ENCODE measurements around the gene NBPF1. TPM values are rescaled to one million over a fixed set of nuclear protein-coding genes. Genes with fewer than 3 reads are reported as not detected.
"Not testable (repeated sequence)": the region's sequence is repeated elsewhere in the genome, so short reads cannot be mapped to it uniquely, and the experiment has no call there.

NBPF1 gene
- total RNA-seq, 1 experiment from 2014 or later = 63.4 TPM

DNA sequence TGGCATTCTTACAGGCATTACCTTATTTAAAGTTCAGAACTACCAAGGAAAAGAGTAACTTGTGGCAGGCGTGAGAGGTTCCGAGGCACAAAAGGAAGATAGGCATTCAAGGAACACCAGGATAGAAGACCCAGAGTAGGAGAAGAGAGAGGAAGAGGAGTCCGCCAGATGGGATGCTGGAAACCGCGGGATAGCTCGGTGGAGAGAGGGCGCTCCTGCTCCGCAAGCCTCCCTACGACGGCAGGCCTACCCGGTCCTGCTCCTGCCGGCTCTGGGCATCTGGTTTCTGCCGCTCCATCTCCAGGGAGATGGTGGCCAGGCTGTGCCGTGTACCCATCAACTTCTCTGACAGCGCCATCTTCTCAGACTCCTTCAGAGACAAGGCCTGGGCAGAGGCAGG lies 5.4 kb upstream of the NBPF1 start:
- peaks cover 8% of the 10 kb centered on the region for H3K36me3 ChIP-seq
- H3K4me1 ChIP-seq = peaks cover 7% of the 10 kb centered on the region
- no peak overlapping the region for H3K27ac ChIP-seq
- H3K4me3 ChIP-seq = no peak overlapping the region
- peak in 1 of 2 experiments; percentile 26 for DNase-seq
- no peaks in the 10 kb centered on the region for H3K27me3 ChIP-seq
- H3K9me3 ChIP-seq (replicated peaks) = no peaks in the 10 kb centered on the region

DNA sequence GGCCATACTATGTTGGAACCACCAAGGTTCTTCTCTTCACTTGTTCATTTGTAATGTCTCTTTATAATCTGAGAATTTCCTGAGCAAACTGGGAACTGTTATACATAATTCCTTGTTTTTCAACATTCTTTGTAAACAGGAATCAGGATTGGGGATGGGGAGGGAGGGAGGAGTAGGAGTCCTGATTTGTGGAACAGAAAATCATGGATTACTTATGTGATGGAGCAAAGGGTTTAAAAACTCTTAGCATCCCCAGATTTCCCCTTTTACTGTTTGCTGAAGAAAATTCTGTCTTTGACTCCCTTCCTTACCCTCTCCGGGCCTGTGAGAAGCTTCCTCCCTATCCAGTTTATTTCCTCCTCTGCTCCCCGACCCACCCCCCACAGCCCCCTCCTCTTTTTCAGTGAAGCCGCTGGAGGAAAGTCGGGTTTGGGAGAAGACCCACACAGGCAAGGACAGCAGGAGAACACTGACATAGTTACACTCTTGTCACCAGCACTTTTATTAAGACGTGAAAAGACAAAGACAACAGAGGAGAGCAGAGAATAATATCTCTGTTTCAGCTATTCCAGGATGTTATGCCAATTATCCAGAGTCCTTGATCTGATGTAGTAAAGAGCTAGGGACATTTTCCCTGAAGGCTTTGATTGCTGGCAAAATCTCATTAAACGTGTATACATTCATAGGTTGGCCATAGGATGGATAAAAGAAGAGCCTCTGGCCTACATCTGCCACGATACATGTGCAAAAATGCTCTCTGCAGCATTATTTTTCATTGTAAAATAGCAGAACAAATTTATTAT lies 4.6 kb upstream of the NBPF1 start:
- H3K36me3 ChIP-seq = peaks cover 5% of the 10 kb centered on the region
- no peaks in the 10 kb centered on the region for H3K9me3 ChIP-seq (replicated peaks)
- H3K4me1 ChIP-seq = peaks cover 6% of the 10 kb centered on the region
- H3K4me3 ChIP-seq = no peak overlapping the region
- H3K27me3 ChIP-seq = no peaks in the 10 kb centered on the region
- no peak for DNase-seq
- no peak overlapping the region for H3K27ac ChIP-seq

DNA sequence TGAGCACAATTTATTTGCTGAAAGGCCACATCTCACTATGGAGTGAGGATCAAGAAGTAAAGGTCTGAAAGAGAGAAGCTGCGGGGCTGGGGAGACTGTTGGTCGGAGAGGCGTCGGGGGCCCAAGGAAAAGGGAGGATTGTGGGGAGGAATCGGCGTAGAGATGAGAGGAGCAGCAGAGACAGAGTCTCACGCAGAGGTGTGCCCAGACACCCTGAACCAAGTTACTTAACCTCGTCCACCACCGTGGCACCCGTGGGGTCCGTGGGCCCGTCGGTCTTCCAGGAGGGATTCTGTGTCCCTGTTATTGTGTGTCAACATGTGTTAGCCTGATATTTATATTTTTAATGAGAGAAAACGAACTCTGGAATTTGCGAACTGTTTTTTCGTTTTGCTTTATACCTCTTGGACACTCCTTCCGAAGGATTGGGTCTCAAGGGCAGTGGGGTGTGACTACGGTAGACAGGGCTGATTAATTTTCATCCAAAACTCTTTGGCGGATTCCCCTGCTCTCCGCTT lies 3.8 kb upstream of the NBPF1 start:
- Histone ChIP-seq H3K36me3 (no peaks in the 10 kb centered on the region), H3K4me1 (peaks cover 8% of the 10 kb centered on the region), H3K9me3 (replicated peaks) (no peaks in the 10 kb centered on the region), H3K27ac (no peak overlapping the region), H3K4me3 (no peak overlapping the region), H3K27me3 (no peaks in the 10 kb centered on the region)
- peak in 1 of 2 experiments; percentile 10 for DNase-seq

DNA sequence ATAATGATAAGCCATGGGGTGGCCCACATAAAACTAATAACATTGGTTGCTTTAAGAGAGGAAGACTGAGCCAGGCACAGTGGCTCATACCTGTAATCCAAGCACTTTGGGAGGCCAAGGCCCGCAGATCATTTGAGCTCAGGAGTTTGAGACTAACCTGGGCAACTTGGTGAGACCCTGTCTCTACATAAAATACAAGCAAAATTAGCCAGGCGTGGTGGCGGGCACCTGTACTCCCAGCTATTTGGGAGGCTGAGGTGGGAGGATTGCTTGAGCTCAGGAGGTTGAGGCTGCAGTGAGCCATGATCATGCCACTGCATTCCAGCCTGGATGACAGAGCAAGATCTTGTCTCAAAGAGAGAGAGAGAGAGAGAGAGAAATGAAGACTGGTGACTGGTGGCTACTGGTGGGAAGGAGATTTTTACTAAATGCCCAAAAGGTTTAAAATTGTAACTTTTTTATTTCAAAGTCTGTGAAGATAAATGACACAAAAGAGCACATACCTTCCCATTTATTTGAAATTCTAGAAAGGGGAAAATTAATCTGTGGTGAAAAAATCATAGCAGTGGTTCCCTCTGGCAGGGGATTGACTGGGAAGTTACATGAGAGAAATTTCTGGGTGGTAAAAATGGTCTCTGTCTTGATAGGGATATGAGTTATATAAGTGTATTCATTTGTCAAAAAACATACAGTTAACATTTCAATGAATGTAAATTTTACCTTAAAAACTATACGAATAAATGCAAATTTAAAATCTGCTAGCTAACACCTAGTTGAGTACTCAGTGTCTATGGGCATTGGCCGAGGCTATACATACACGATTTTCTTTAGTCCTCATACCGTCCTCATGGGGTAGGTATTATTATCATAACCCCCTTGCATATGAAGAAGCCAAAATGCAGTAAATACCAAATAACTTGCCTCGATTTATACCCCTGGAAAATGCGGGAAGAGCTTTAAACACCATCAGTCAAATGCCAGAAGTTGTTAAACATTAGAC lies 2.2 kb upstream of the NBPF1 start:
- H3K4me1 ChIP-seq = peaks cover 8% of the 10 kb centered on the region
- DNase-seq = peak in 1 of 2 experiments; percentile 9

DNA sequence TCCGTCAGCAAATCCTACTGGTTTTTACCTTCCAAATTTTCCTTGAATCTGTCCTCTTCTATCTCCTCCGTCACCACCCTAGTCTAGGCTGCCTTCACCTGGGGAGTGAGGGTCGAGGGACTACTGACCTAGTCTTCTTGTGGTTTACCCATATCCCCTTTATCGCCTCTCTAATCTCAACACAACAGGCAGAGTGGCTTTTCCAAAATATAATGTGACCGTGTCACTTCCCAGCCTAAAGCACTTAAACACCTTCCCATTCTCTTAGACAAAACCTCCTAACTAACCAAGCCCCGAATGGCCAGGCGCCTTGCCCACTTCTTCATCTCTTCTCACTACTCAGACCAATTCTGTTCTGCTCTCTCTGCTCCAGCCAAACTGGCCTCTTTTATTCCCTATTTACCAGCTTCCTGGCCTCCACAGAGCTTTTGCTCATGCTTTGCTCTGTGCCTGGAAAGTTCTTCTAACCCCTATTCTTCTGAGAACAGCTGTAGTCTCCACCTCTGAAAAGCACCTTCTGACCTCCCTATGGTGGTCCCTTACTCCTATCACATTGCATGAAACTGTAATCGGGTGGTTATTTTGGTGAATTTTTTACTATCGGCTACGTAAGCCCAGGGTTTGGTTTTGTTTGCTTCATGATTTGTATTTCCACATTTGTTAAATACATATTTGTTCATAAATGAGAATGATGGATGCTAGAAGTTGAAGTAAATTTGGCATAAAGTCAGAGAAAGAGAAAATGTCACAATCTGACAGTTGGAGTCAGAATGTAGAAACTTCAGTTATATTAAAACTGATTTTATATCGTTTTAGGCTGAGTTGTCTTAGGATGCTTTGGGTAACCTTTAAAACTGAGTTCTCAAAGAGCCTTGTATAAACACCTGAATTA lies 1.2 kb upstream of the NBPF1 start:
- Histone ChIP-seq H3K36me3 (no peaks in the 10 kb centered on the region), H3K9me3 (replicated peaks) (no peaks in the 10 kb centered on the region), H3K27ac (no peak overlapping the region), H3K27me3 (no peaks in the 10 kb centered on the region), H3K4me1 (peaks cover 8% of the 10 kb centered on the region), H3K4me3 (no peak overlapping the region)
- DNase-seq = peak; percentile 22 to 59

More for the DNA sequence above, 2.2 kb upstream of the NBPF1 start:
- Histone ChIP-seq H3K27ac (no peak overlapping the region), H3K4me3 (no peak overlapping the region), H3K27me3 (no peaks in the 10 kb centered on the region), H3K9me3 (replicated peaks) (no peaks in the 10 kb centered on the region), H3K36me3 (no peaks in the 10 kb centered on the region)

DNA sequence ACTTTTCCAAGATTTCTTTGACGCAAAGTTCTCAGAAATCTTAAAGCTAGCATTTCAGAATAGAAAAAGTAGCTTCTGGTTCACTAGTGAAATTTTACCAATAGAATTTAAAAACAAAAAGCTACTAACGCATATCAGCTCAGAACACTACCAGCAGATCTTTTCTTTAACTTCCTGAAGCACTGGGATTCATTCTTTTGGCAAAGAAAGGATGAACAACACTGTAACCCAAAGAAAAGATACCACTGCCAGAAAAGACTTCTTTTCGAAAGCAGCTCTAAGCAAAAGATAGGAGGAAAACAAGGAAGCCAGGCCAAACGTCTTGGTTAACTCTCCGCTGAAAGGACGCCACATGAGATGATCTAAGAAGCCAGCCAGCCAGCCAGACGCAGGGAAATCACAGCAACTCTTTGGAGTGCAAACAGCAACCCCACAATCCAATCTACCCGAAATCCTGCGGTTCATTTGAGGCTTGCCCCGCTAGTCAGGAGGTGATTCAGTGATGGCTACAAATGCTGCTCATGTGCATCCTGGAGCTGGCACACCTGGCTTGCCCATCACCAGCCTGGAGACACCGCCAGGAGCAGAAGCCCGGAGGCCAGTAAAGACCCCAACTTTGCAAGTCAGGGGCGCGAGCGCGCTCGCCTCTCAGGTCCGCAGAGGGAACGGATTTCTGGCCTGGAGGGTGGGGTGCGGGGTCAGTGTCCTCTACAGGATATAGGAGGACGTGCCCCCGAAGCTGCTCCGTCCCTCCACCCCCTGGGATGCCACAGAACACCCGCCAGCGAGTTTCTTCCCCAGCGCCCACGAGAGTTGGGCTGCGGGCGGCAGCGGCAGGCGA lies 812 bp downstream of the NBPF1 start:
- Histone ChIP-seq H3K9me3 (replicated peaks) (no peaks in the 10 kb centered on the region), H3K36me3 (peaks cover 3% of the 10 kb centered on the region), H3K4me1 (peaks cover 8% of the 10 kb centered on the region), H3K4me3 (peak overlapping the region; percentile 94), H3K27ac (no peak overlapping the region), H3K27me3 (no peaks in the 10 kb centered on the region)
- peak; percentile 76 to 86 for DNase-seq

DNA sequence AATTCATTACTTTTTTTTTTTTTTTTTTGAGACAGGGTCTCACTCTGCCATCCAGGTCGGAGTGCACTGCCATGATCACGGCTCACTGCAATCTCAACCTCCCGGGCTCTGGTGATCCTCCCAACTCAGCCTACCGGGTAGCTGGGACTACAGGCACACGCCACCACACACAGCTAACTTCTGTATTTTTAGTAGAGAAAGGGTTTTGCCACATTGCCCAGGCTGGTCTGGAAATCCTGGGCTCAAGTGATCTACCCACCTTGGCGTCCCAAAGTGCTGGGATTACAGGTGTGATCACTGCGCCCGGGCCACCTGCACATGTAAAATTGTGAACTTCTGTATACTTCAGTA lies 1.4 kb downstream of the NBPF1 start:
- not testable (repeated sequence) for H3K27ac ChIP-seq; H3K9me3 ChIP-seq (replicated peaks); H3K36me3 ChIP-seq; H3K4me1 ChIP-seq; H3K27me3 ChIP-seq; DNase-seq
- peak overlapping the region; percentile 94 for H3K4me3 ChIP-seq

DNA sequence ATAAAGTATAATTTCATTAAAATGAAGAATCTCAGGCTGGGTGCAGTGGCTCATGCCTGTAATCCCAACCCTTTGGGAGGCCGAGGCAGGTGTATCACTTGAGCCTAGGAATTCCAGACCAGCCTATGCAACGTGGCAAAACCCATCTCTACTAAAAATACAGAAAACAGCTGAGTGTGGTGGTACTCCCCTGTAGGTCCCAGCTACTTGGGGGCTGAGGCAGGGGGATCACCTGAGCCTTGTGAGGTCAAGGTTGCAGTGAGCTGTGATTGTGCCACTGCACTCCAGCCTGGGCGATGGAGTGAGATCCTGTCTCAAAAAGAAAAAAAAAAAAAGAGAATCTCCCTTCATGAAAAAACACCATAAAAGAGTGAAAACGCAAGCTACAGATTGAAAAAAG lies 2.2 kb downstream of the NBPF1 start:
- DNase-seq; H3K9me3 ChIP-seq (replicated peaks): not testable (repeated sequence)

DNA sequence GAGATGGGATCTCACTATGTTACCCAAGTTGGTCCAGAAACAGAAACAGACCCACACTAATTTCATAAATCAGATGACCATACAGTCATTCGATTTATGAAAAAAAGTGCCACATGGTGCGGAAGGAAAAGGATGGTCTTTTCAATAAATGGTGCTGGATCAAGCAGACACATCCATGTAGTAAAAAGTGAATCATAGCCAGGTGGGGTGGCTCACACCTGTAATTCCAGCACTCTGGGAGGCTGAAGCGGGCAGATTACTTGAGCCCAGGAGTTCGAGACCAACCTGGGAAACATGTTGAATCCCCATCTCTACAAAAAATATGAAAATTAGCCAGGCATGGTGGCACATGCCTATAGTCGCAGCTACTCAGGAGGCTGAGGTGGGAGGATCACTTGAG lies 2.8 kb downstream of the NBPF1 start:
- DNase-seq, H3K4me3 ChIP-seq, H3K27ac ChIP-seq: not testable (repeated sequence)

More for the DNA sequence above, 2.2 kb downstream of the NBPF1 start:
- H3K27me3 ChIP-seq, H3K27ac ChIP-seq, H3K4me1 ChIP-seq, H3K4me3 ChIP-seq: not testable (repeated sequence)
- H3K36me3 ChIP-seq = peaks cover 10% of the 10 kb centered on the region

DNA sequence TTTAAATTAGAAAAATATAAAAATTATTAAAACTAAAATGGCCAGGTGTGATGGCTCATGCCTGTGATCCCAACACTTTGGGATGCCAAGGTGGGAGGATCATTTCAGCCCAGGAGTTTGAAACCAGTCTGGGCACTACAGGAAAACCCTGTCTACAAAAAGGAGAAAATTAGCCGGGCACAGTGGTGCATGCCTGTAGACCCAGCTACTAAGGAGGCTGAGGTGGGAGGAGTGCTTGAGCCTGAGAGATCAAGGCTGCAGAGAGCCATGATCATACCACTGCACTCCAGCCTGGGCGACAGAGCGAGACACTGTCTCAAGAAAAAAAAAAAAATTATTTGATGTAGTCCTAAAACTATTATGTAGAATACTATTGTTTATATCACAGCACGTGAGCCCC lies 3.6 kb downstream of the NBPF1 start:
- peaks cover 14% of the 10 kb centered on the region for H3K4me1 ChIP-seq
- H3K27me3 ChIP-seq; H3K4me3 ChIP-seq; H3K27ac ChIP-seq; DNase-seq; H3K9me3 ChIP-seq (replicated peaks): not testable (repeated sequence)
- peaks cover 17% of the 10 kb centered on the region for H3K36me3 ChIP-seq

More for the DNA sequence above, 2.8 kb downstream of the NBPF1 start:
- not testable (repeated sequence) for H3K9me3 ChIP-seq (replicated peaks); H3K27me3 ChIP-seq
- peaks cover 10% of the 10 kb centered on the region for H3K4me1 ChIP-seq
- H3K36me3 ChIP-seq = peaks cover 15% of the 10 kb centered on the region

DNA sequence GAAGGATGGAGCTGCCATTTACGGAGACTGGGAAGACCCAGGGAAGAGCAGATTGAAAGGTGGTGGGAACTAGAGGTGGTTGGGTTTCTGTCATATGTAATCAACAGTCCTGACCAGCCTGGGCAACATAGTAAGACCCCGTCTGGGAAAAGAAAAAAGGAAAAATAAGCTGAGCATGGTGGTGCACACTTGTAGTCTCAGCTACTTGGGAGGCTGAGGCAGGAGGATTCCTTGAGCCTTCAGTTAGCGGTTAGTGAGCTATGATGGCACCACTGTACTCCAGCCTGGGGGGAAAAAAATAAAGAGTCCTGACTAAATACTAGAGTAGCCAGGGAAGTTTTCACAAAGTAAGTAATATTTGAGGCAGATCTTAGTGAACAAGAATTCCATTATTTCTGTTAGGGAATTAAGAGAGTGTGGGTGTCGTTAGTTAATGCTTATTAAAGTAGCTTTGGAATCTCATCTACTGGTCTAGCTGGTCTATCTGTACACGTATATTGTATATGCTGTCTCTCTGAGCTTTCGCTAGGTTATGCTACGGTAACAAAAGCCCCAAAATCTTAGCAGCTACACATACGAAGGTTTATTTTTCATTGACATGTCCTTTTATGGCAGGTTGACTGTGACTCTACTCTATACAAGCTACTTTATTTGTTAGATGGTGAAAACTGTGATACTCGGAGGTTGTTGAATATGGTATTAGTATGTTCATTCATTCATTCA lies 4.4 kb downstream of the NBPF1 start:
- H3K27ac ChIP-seq = no peak overlapping the region
- no peaks in the 10 kb centered on the region for H3K9me3 ChIP-seq (replicated peaks)
- H3K27me3 ChIP-seq = no peaks in the 10 kb centered on the region
- H3K36me3 ChIP-seq = peaks cover 19% of the 10 kb centered on the region
- peaks cover 14% of the 10 kb centered on the region for H3K4me1 ChIP-seq
- no peak overlapping the region for H3K4me3 ChIP-seq
- DNase-seq = no peak

DNA sequence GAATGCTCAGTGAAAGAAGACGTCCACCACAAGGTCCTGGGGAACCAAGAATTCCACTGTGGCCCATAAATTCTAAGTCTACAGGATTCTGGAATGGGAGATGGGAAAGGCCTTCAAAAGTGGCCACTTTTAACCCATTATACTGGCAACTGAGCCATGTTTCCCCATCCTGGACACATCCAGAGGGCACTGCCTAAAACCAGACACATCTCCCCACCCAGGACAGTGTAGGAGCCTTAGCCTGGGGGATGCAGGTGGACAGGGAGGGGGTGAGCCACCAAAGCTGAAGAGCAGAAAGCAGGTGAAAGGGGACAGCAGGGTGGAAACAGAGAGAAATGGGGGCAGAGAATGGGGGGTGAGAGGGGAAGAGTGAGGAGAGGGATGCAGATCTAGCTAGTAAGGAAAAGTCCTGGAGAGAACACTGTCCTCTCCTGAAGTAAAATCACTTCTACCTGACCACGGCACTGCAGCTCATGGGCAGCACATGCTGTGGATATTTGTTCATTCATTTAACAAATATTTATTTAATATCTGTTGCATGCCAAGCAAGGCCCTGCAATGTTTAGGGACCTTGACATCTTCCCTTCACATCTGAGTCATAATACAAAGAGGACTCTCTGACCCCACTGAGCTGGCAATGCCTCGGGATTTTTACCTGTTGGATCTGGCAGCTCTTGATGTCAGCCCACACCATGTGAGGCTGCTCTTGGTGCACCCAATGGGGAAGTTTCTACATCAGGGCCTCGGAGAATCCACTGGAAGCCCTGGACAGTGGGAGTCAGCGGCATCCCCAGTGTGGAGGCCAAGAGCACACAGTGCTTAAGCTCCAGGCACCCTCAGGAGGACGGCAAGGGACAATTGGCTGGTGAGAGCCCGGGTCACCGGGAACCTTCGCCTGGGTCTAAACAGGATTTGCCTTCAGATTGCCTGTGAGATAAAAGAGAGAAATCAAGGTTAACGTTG lies 5.2 kb downstream of the NBPF1 start:
- H3K27me3 ChIP-seq; H3K4me3 ChIP-seq; DNase-seq; H3K9me3 ChIP-seq (replicated peaks); H3K27ac ChIP-seq: not testable (repeated sequence)
- H3K4me1 ChIP-seq = peaks cover 14% of the 10 kb centered on the region
- H3K36me3 ChIP-seq = peaks cover 19% of the 10 kb centered on the region

Measured in SJCRH30 (cell line).